Breast epithelium (tissue), 3 donors: Measurements from ENCODE around the gene PMFBP1.

Experiments used
- POLR2A ChIP-seq: fragments of 450-650 bp; IDR thresholded peaks from one replicate; pipeline ENCODE4 v1.6.1; 2016; ENCODE audit warnings: antibody characterized with exemption, mild to moderate bottlenecking, moderate library complexity
- POLR2AphosphoS5 ChIP-seq, 3 donors: sonication (generic); formaldehyde crosslinking; IDR thresholded peaks; one replicate each; pipeline ENCODE4 v1.6.1; 2017; ENCODE audit warnings: antibody characterized with exemption in 3 of 3
- TF ChIP-seq, protein P1 (sequence below), 3 donors: fragments of 450-650 bp; IDR thresholded peaks; one replicate each; pipeline ENCODE4 v1.5.1; 2016 to 2017; ENCODE audit warnings: antibody characterized with exemption in 3 of 3, mild to moderate bottlenecking in 3 of 3, moderate library complexity in 3 of 3

DNA sequence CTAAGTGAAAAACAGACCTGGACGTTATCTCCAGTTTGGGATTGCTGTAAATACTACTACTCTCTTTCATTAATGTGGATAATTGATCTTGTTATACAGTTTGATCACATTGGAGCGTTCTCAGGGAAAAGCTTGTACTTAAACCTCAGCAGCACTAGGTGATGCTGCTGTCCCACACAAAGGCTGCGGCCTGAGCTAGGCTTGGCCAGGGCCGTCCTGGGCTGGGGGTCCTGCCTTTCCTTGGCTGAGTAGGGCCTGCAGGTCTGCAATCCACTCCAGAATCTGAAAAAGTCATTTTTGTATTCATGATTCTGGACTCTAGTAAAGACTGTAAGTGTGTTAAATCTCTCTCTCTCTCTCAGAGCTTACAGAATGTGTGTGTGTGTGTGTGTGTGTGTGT, 23.7 kb upstream of the PMFBP1 start:
- no peak for TF ChIP-seq POLR2A
- TF ChIP-seq, protein P1, sequence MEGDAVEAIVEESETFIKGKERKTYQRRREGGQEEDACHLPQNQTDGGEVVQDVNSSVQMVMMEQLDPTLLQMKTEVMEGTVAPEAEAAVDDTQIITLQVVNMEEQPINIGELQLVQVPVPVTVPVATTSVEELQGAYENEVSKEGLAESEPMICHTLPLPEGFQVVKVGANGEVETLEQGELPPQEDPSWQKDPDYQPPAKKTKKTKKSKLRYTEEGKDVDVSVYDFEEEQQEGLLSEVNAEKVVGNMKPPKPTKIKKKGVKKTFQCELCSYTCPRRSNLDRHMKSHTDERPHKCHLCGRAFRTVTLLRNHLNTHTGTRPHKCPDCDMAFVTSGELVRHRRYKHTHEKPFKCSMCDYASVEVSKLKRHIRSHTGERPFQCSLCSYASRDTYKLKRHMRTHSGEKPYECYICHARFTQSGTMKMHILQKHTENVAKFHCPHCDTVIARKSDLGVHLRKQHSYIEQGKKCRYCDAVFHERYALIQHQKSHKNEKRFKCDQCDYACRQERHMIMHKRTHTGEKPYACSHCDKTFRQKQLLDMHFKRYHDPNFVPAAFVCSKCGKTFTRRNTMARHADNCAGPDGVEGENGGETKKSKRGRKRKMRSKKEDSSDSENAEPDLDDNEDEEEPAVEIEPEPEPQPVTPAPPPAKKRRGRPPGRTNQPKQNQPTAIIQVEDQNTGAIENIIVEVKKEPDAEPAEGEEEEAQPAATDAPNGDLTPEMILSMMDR (IDR thresholded peaks at IDR 0.05), result no peak
- TF ChIP-seq POLR2AphosphoS5 (IDR thresholded peaks at IDR 0.05), result no peak
